GM23338 (cell line): ENCODE data around the gene LRRC4B. TPM values are rescaled to one million over a fixed set of nuclear protein-coding genes. Genes with fewer than 3 reads are reported as not detected.

Experiments used
- ATAC-seq: fragments of 200-7000 bp; cut with Tn5 transposase; 3 replicates; pipeline ENCODE4 v1.9.1; 2020
- DNase-seq: peaks from one replicate; pipeline ENCODE4 v3.0.0-alpha.2; 2015; ENCODE audit warnings: low spot score
- H2AFZ ChIP-seq: fragments of 200-600 bp; sonication (generic); 2 replicates; pipeline ENCODE4 v1.8.0; 2016; ENCODE audit warnings: antibody characterized with exemption, mild to moderate bottlenecking, moderate library complexity
- H3F3A ChIP-seq: fragments of 200-600 bp; sonication (generic); replicated peaks from 2 replicates; pipeline ENCODE4 v1.8.0; 2017; ENCODE audit warnings: antibody characterized with exemption, mixed run types, low read depth
- H3K27ac ChIP-seq: fragments of 200-600 bp; sonication (generic); 2 replicates; pipeline ENCODE4 v1.6.1; 2016; ENCODE audit warnings: low read depth
- H3K27me3 ChIP-seq: fragments of 200-600 bp; sonication (generic); 2 replicates; pipeline ENCODE4 v1.8.0; 2016; ENCODE audit warnings: mild to moderate bottlenecking, mixed run types, moderate library complexity; ENCODE audit not compliant: insufficient read depth
- H3K36me3 ChIP-seq: fragments of 200-600 bp; sonication (generic); 2 replicates; pipeline ENCODE4 v1.8.0; 2016; ENCODE audit warnings: mild to moderate bottlenecking; ENCODE audit not compliant: insufficient read depth
- H3K4me1 ChIP-seq: fragments of 200-600 bp; sonication (generic); 2 replicates; pipeline ENCODE4 v1.8.0; 2016; ENCODE audit warnings: mild to moderate bottlenecking, moderate library complexity; ENCODE audit not compliant: insufficient read depth
- H3K4me2 ChIP-seq: fragments of 200-600 bp; sonication (generic); 2 replicates; pipeline ENCODE4 v1.7.1; 2017; ENCODE audit warnings: mixed run types
- H3K4me3 ChIP-seq: fragments of 200-600 bp; sonication (generic); 2 replicates; pipeline ENCODE4 v1.6.1; 2016; ENCODE audit warnings: mixed run types
- H3K79me2 ChIP-seq: fragments of 200-600 bp; sonication (generic); replicated peaks from 2 replicates; pipeline ENCODE4 v1.8.0; 2017; ENCODE audit warnings: mild to moderate bottlenecking; ENCODE audit not compliant: insufficient read depth
- H3K9me2 ChIP-seq: fragments of 200-600 bp; sonication (generic); 2 replicates; pipeline ENCODE4 v1.8.0; 2017; ENCODE audit not compliant: insufficient read depth
- H4K20me1 ChIP-seq: fragments of 200-600 bp; sonication (generic); replicated peaks from 2 replicates; pipeline ENCODE4 v1.8.0; 2017; ENCODE audit warnings: mild to moderate bottlenecking; ENCODE audit not compliant: insufficient read depth
- H3K27ac Mint-ChIP-seq: 2 replicates; pipeline ENCODE4 v1.8.0; 2020; ENCODE audit warnings: inconsistent platforms, mild to moderate bottlenecking, moderate library complexity, mixed read lengths
- H3K27me3 Mint-ChIP-seq: 3 replicates; pipeline ENCODE4 v1.8.0; 2022; ENCODE audit warnings: low read depth, mild to moderate bottlenecking, moderate library complexity, mixed read lengths, inconsistent platforms; ENCODE audit not compliant: insufficient read depth, poor library complexity
- H3K36me3 Mint-ChIP-seq: 3 replicates; pipeline ENCODE4 v1.8.0; 2021; ENCODE audit warnings: low read depth, mild to moderate bottlenecking, inconsistent platforms, moderate library complexity, mixed read lengths
- H3K4me1 Mint-ChIP-seq: 3 replicates; pipeline ENCODE4 v1.8.0; 2020; ENCODE audit warnings: mild to moderate bottlenecking, inconsistent platforms, mixed read lengths
- H3K4me3 Mint-ChIP-seq: 3 replicates; pipeline ENCODE4 v1.8.0; 2021; ENCODE audit warnings: moderate library complexity, mild to moderate bottlenecking, inconsistent platforms, mixed read lengths
- H3K9me3 Mint-ChIP-seq: 3 replicates; pipeline ENCODE4 v1.8.0; 2020; ENCODE audit warnings: moderate library complexity, mild to moderate bottlenecking, inconsistent platforms, mixed read lengths
- CREB1 ChIP-seq: fragments of 250-450 bp; sonication (Bioruptor Pico); IDR thresholded peaks from 2 replicates; pipeline ENCODE4 v1.5.0; 2020; ENCODE audit warnings: low read depth, mild to moderate bottlenecking, moderate library complexity
- ETS1 ChIP-seq: IDR thresholded peaks from 2 replicates; pipeline ENCODE4 v1.6.1; 2016; ENCODE audit warnings: antibody characterized with exemption
- EZH2 ChIP-seq: fragments of 200-600 bp; sonication (generic); IDR thresholded peaks from one replicate; pipeline ENCODE4 v1.8.0; 2017; ENCODE audit warnings: antibody characterized with exemption, mild to moderate bottlenecking, low read depth; ENCODE audit not compliant: unreplicated experiment
- EZH2phosphoT487 ChIP-seq: fragments of 200-600 bp; sonication (generic); IDR thresholded peaks from one replicate; pipeline ENCODE4 v1.8.1; 2018; ENCODE audit warnings: antibody characterized with exemption; ENCODE audit not compliant: unreplicated experiment
- JUNB ChIP-seq: IDR thresholded peaks from one replicate; pipeline ENCODE4 v1.6.1; 2016; ENCODE audit warnings: antibody characterized with exemption; ENCODE audit not compliant: unreplicated experiment
- NANOG ChIP-seq: IDR thresholded peaks from 2 replicates; pipeline ENCODE4 v1.6.1; 2016; ENCODE audit warnings: antibody characterized with exemption, borderline replicate concordance
- POLR2AphosphoS5 ChIP-seq: IDR thresholded peaks from 2 replicates; pipeline ENCODE4 v1.6.1; 2016; ENCODE audit warnings: antibody characterized with exemption, low read depth
- STAT1 ChIP-seq: IDR thresholded peaks from one replicate; pipeline ENCODE4 v1.6.1; 2016; ENCODE audit warnings: antibody characterized with exemption; ENCODE audit not compliant: unreplicated experiment
- ZNF114 ChIP-seq: fragments of 250-450 bp; sonication (Bioruptor Pico); IDR thresholded peaks from 2 replicates; pipeline ENCODE4 v1.5.0; 2020; ENCODE audit warnings: mild to moderate bottlenecking, moderate library complexity
- ZNF331 ChIP-seq: fragments of 250-450 bp; sonication (Bioruptor Pico); IDR thresholded peaks from 2 replicates; pipeline ENCODE4 v1.5.0; 2020; ENCODE audit warnings: low read depth, mild to moderate bottlenecking, moderate library complexity
- polyA plus RNA-seq: library from polyadenylated mRNA; unstranded; fragments of >200 nt; fragmentation: Nextera tagmentation; extraction: Ambion mirVana; gene quantifications from 2 replicates; pipeline ENCODE4 v1.2.1, GENCODE V29; 2016
- total RNA-seq: library from RNA; depleted of rRNA; stranded (reverse); fragments of >200 nt; shearing (Covaris generic); gene quantifications from 2 replicates; pipeline ENCODE4 v1.2.3, GENCODE V29; 2014
- TF ChIP-seq, protein P1 (sequence below), 2 experiments: fragments of 200-600 bp in 1 of 2; sonication (generic) in 1 of 2; conservative IDR thresholded peaks; 2 replicates each; pipeline versions ENCODE4 v1.5.1 to v1.6.1; 2016 to 2017; ENCODE audit warnings: antibody characterized with exemption in 2 of 2, low read depth in 2 of 2, mild to moderate bottlenecking in 2 of 2, moderate library complexity in 1 of 2
- TF ChIP-seq, protein P2 (sequence below): IDR thresholded peaks from one replicate; pipeline ENCODE4 v1.6.1; 2018; ENCODE audit warnings: antibody characterized with exemption; ENCODE audit not compliant: unreplicated experiment

The LRRC4B gene
- total and polyA plus RNA-seq, 2 experiments from 2014 or later, result 2.0 to 13.2 TPM

GRCh38 chr19:50546527-50547221 lies 21.6 kb downstream of the LRRC4B start:
- Histone ChIP-seq H3K4me2 (no peak overlapping the region), H3K27me3 (peaks cover 21% of the 10 kb centered on the region), H3K4me3 (no peak overlapping the region), H4K20me1 (no peaks in the 10 kb centered on the region; the same call in 1 of the 2 replicates), H3K36me3 (no peaks in the 10 kb centered on the region), H3K79me2 (no peaks in the 10 kb centered on the region), H3K4me1 (peaks cover 6% of the 10 kb centered on the region), H3F3A (no peaks in the 10 kb centered on the region), H3K27ac (no peak overlapping the region), H3K9me2 (no peaks in the 10 kb centered on the region), H2AFZ (no peak overlapping the region)
- TF ChIP-seq STAT1 (no peak), EZH2 (no peak), ETS1 (no peak)
- TF ChIP-seq, protein P1, sequence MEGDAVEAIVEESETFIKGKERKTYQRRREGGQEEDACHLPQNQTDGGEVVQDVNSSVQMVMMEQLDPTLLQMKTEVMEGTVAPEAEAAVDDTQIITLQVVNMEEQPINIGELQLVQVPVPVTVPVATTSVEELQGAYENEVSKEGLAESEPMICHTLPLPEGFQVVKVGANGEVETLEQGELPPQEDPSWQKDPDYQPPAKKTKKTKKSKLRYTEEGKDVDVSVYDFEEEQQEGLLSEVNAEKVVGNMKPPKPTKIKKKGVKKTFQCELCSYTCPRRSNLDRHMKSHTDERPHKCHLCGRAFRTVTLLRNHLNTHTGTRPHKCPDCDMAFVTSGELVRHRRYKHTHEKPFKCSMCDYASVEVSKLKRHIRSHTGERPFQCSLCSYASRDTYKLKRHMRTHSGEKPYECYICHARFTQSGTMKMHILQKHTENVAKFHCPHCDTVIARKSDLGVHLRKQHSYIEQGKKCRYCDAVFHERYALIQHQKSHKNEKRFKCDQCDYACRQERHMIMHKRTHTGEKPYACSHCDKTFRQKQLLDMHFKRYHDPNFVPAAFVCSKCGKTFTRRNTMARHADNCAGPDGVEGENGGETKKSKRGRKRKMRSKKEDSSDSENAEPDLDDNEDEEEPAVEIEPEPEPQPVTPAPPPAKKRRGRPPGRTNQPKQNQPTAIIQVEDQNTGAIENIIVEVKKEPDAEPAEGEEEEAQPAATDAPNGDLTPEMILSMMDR (conservative IDR thresholded peaks at IDR 0.05; ENCODE audit: low read depth in 2 of 2), result no peak
- TF ChIP-seq, protein P2, sequence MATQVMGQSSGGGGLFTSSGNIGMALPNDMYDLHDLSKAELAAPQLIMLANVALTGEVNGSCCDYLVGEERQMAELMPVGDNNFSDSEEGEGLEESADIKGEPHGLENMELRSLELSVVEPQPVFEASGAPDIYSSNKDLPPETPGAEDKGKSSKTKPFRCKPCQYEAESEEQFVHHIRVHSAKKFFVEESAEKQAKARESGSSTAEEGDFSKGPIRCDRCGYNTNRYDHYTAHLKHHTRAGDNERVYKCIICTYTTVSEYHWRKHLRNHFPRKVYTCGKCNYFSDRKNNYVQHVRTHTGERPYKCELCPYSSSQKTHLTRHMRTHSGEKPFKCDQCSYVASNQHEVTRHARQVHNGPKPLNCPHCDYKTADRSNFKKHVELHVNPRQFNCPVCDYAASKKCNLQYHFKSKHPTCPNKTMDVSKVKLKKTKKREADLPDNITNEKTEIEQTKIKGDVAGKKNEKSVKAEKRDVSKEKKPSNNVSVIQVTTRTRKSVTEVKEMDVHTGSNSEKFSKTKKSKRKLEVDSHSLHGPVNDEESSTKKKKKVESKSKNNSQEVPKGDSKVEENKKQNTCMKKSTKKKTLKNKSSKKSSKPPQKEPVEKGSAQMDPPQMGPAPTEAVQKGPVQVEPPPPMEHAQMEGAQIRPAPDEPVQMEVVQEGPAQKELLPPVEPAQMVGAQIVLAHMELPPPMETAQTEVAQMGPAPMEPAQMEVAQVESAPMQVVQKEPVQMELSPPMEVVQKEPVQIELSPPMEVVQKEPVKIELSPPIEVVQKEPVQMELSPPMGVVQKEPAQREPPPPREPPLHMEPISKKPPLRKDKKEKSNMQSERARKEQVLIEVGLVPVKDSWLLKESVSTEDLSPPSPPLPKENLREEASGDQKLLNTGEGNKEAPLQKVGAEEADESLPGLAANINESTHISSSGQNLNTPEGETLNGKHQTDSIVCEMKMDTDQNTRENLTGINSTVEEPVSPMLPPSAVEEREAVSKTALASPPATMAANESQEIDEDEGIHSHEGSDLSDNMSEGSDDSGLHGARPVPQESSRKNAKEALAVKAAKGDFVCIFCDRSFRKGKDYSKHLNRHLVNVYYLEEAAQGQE, result no peak
- ATAC-seq, result no peak
- Mint-ChIP-seq H3K4me1 (no peaks in the 10 kb centered on the region), H3K27ac (no peak overlapping the region), H3K36me3 (peaks cover 29% of the 10 kb centered on the region), H3K27me3 (peaks cover 2% of the 10 kb centered on the region), H3K9me3 (peaks cover 85% of the 10 kb centered on the region), H3K4me3 (no peak overlapping the region)
- no peak for DNase-seq

- DNase-seq (no peak), ATAC-seq (no peak)
- Mint-ChIP-seq H3K36me3 (peaks cover 31% of the 10 kb centered on the region), H3K4me3 (no peak overlapping the region), H3K4me1 (no peaks in the 10 kb centered on the region), H3K27me3 (peaks cover 4% of the 10 kb centered on the region), H3K9me3 (peaks cover 94% of the 10 kb centered on the region), H3K27ac (no peak overlapping the region)
- Histone ChIP-seq H3K27me3 (no peaks in the 10 kb centered on the region), H3K9me2 (no peaks in the 10 kb centered on the region), H3K4me1 (peaks cover 6% of the 10 kb centered on the region; the same call in 1 of the 2 replicates), H3K4me2 (no peak overlapping the region), H3K79me2 (no peaks in the 10 kb centered on the region), H4K20me1 (no peaks in the 10 kb centered on the region; the same call in 1 of the 2 replicates), H2AFZ (no peak overlapping the region), H3F3A (no peaks in the 10 kb centered on the region), H3K36me3 (no peaks in the 10 kb centered on the region), H3K27ac (no peak overlapping the region), H3K4me3 (no peak overlapping the region)
- no peak for TF ChIP-seq CREB1 (CRISPR knock-in tag)
- TF ChIP-seq EZH2phosphoT487, result no peak
- no peak for TF ChIP-seq ZNF331 (CRISPR knock-in tag)
- no peak for TF ChIP-seq POLR2AphosphoS5
- no peak for TF ChIP-seq ZNF114 (CRISPR knock-in tag)
- TF ChIP-seq, protein P1 (conservative IDR thresholded peaks at IDR 0.05; ENCODE audit: low read depth in 2 of 2), result no peak
- no peak for TF ChIP-seq NANOG
- no peak for TF ChIP-seq ETS1
- TF ChIP-seq JUNB, result no peak
Measured at GRCh38 chr19:50542943-50543342, 25.3 kb downstream of the LRRC4B start.
